ENCODE measurements around the gene PLP1. TPM values are rescaled to one million over a fixed set of nuclear protein-coding genes. Genes with fewer than 3 reads are reported as not detected.

The PLP1 gene
- total RNA-seq, 5 donors from 2014 or later (not counting 1 experiment from before 2014, with no cell fraction given): not detected

- Histone ChIP-seq H3K27ac (ENCODE audit: low read length) (no peak overlapping the region), H3K4me3 (ENCODE audit: control insufficient read depth in 1 of 2, extremely low read depth in 1 of 2, low read length in 1 of 2) (no peak overlapping the region), H3K4me1 (ENCODE audit: control insufficient read depth in 1 of 2, extremely low read depth in 1 of 2, insufficient read depth in 2 of 2, low read length in 2 of 2) (no peaks in the 10 kb centered on the region), H3K27me3 (replicated peaks in 1 of 2; ENCODE audit: control insufficient read depth in 2 of 2, extremely low read depth in 1 of 2, insufficient read depth in 2 of 2, low read length in 1 of 2) (no peaks in the 10 kb centered on the region), H3K36me3 (ENCODE audit: control insufficient read depth in 2 of 2, extremely low read depth in 1 of 2, insufficient read depth in 1 of 2, low read length in 1 of 2) (no peaks in the 10 kb centered on the region), H3K9me3 (no peaks in the 10 kb centered on the region)
- WGBS (ENCODE audit: insufficient coverage): 83% methylated on average over 1 of the region's 4 CpGs
- ChIA-PET CTCF (interaction anchor here (0.6 kb wide), 2 partner anchors 15 to 62 kb away, joined by 3 to 4 read pairs; no protein-coding TSS in a partner anchor), POLR2A (no interaction called here)
- H3K9me3 Mint-ChIP-seq: no peaks in the 10 kb centered on the region
- ATAC-seq (replicated peaks in 1 of 4) (no peak), DNase-seq (no peak)
- peaks cover 3 to 30% of the 10 kb centered on the region in 2 donors for H3K27me3 Mint-ChIP-seq
- H3K4me3 Mint-ChIP-seq: no peak overlapping the region
- no peaks in the 10 kb centered on the region for H3K36me3 Mint-ChIP-seq
- H3K27ac Mint-ChIP-seq: no peak overlapping the region
- peaks cover 0 to 5% (median 0%) of the 10 kb centered on the region in 3 donors for H3K4me1 Mint-ChIP-seq
Observed at GRCh38 chrX:103734125-103734760, 42.4 kb upstream of the PLP1 start.

GRCh38 chrX:103737696-103738095 is 38.9 kb upstream of the PLP1 start:
- Histone ChIP-seq H3K36me3 (ENCODE audit: control insufficient read depth in 2 of 2, extremely low read depth in 1 of 2, insufficient read depth in 1 of 2, low read length in 1 of 2) (no peaks in the 10 kb centered on the region), H3K27me3 (replicated peaks in 1 of 2; ENCODE audit: control insufficient read depth in 2 of 2, extremely low read depth in 1 of 2, insufficient read depth in 2 of 2, low read length in 1 of 2) (no peaks in the 10 kb centered on the region), H3K9me3 (no peaks in the 10 kb centered on the region), H3K4me1 (ENCODE audit: control insufficient read depth in 1 of 2, extremely low read depth in 1 of 2, insufficient read depth in 2 of 2, low read length in 2 of 2) (no peaks in the 10 kb centered on the region), H3K4me3 (ENCODE audit: control insufficient read depth in 1 of 2, extremely low read depth in 1 of 2, low read length in 1 of 2) (no peak overlapping the region), H3K27ac (ENCODE audit: low read length) (no peak overlapping the region)
- ATAC-seq (replicated peaks in 1 of 4) (no peak), DNase-seq (no peak)
- Mint-ChIP-seq H3K27me3 (peaks cover 3 to 8% of the 10 kb centered on the region in 2 donors), H3K36me3 (no peaks in the 10 kb centered on the region), H3K9me3 (no peaks in the 10 kb centered on the region), H3K4me3 (no peak overlapping the region), H3K27ac (no peak overlapping the region), H3K4me1 (no peaks in the 10 kb centered on the region)
- ChIA-PET POLR2A (no interaction called here), CTCF (no interaction called here)

GRCh38 chrX:103739421-103739820 is 37.2 kb upstream of the PLP1 start:
- Mint-ChIP-seq H3K27ac (no peak overlapping the region), H3K27me3 (peaks cover 0 to 3% of the 10 kb centered on the region in 2 donors), H3K4me1 (no peaks in the 10 kb centered on the region), H3K9me3 (no peaks in the 10 kb centered on the region), H3K36me3 (no peaks in the 10 kb centered on the region), H3K4me3 (no peak overlapping the region)
- ChIA-PET CTCF (no interaction called here), POLR2A (interaction anchor here in 1 of 2 donors (0.5 kb wide), 1 partner anchor 275 kb away, joined by 3 read pairs; no protein-coding TSS in a partner anchor)
- Histone ChIP-seq H3K36me3 (ENCODE audit: control insufficient read depth in 2 of 2, extremely low read depth in 1 of 2, insufficient read depth in 1 of 2, low read length in 1 of 2) (no peaks in the 10 kb centered on the region), H3K9me3 (no peaks in the 10 kb centered on the region), H3K4me3 (ENCODE audit: control insufficient read depth in 1 of 2, extremely low read depth in 1 of 2, low read length in 1 of 2) (no peak overlapping the region), H3K27ac (ENCODE audit: low read length) (no peak overlapping the region), H3K4me1 (ENCODE audit: control insufficient read depth in 1 of 2, extremely low read depth in 1 of 2, insufficient read depth in 2 of 2, low read length in 2 of 2) (no peaks in the 10 kb centered on the region), H3K27me3 (replicated peaks in 1 of 2; ENCODE audit: control insufficient read depth in 2 of 2, extremely low read depth in 1 of 2, insufficient read depth in 2 of 2, low read length in 1 of 2) (no peaks in the 10 kb centered on the region)
- no CpG with 5 or more reads among the region's 1 CpG for WGBS (ENCODE audit: insufficient coverage)
- ATAC-seq (replicated peaks in 1 of 4): no peak
- no peak for DNase-seq

- peaks cover 0 to 8% of the 10 kb centered on the region in 2 donors for H3K27me3 Mint-ChIP-seq
- H3K4me3 Mint-ChIP-seq: no peak overlapping the region
- no peak overlapping the region for H3K4me3 ChIP-seq (ENCODE audit: control insufficient read depth in 1 of 2, extremely low read depth in 1 of 2, low read length in 1 of 2)
- no peaks in the 10 kb centered on the region for H3K9me3 ChIP-seq
- H3K9me3 Mint-ChIP-seq: no peaks in the 10 kb centered on the region
- CTCF ChIA-PET: no interaction called here
- H3K36me3 ChIP-seq (ENCODE audit: control insufficient read depth in 2 of 2, extremely low read depth in 1 of 2, insufficient read depth in 1 of 2, low read length in 1 of 2): no peaks in the 10 kb centered on the region
- no peaks in the 10 kb centered on the region for H3K4me1 ChIP-seq (ENCODE audit: control insufficient read depth in 1 of 2, extremely low read depth in 1 of 2, insufficient read depth in 2 of 2, low read length in 2 of 2)
- no peaks in the 10 kb centered on the region for H3K27me3 ChIP-seq (replicated peaks in 1 of 2; ENCODE audit: control insufficient read depth in 2 of 2, extremely low read depth in 1 of 2, insufficient read depth in 2 of 2, low read length in 1 of 2)
- H3K4me1 Mint-ChIP-seq: no peaks in the 10 kb centered on the region
- no peak overlapping the region for H3K27ac Mint-ChIP-seq
- DNase-seq: no peak
- POLR2A ChIA-PET: no interaction called here
- no peaks in the 10 kb centered on the region for H3K36me3 Mint-ChIP-seq
- no peak overlapping the region for H3K27ac ChIP-seq (ENCODE audit: low read length)
- no CpG with 5 or more reads among the region's 1 CpG for WGBS (ENCODE audit: insufficient coverage)
- ATAC-seq (replicated peaks in 1 of 4): no peak
Observed at GRCh38 chrX:103741879-103742278, 34.8 kb upstream of the PLP1 start.

- ChIA-PET CTCF (no interaction called here), POLR2A (no interaction called here)
- Histone ChIP-seq H3K4me3 (ENCODE audit: control insufficient read depth in 1 of 2, extremely low read depth in 1 of 2, low read length in 1 of 2) (no peak overlapping the region), H3K9me3 (no peaks in the 10 kb centered on the region), H3K27ac (ENCODE audit: low read length) (no peak overlapping the region), H3K27me3 (replicated peaks in 1 of 2; ENCODE audit: control insufficient read depth in 2 of 2, extremely low read depth in 1 of 2, insufficient read depth in 2 of 2, low read length in 1 of 2) (no peaks in the 10 kb centered on the region), H3K4me1 (ENCODE audit: control insufficient read depth in 1 of 2, extremely low read depth in 1 of 2, insufficient read depth in 2 of 2, low read length in 2 of 2) (no peaks in the 10 kb centered on the region), H3K36me3 (ENCODE audit: control insufficient read depth in 2 of 2, extremely low read depth in 1 of 2, insufficient read depth in 1 of 2, low read length in 1 of 2) (no peaks in the 10 kb centered on the region)
- Mint-ChIP-seq H3K36me3 (no peaks in the 10 kb centered on the region), H3K9me3 (no peaks in the 10 kb centered on the region), H3K27ac (no peak overlapping the region), H3K27me3 (peaks cover 0 to 8% of the 10 kb centered on the region in 2 donors), H3K4me3 (no peak overlapping the region), H3K4me1 (no peaks in the 10 kb centered on the region)
- DNase-seq (no peak), ATAC-seq (replicated peaks in 1 of 4) (no peak)
- 100% methylated on average over 1 of the region's 6 CpGs for WGBS (ENCODE audit: insufficient coverage)
Observed at GRCh38 chrX:103742339-103742738, 34.3 kb upstream of the PLP1 start.

- no CpG with 5 or more reads among the region's 2 CpGs for WGBS (ENCODE audit: insufficient coverage)
Observed at GRCh38 chrX:103747163-103747562, 29.5 kb upstream of the PLP1 start.

More at GRCh38 chrX:103747163-103747562, 29.5 kb upstream of the PLP1 start:
- H3K4me1 ChIP-seq (ENCODE audit: control insufficient read depth in 1 of 2, extremely low read depth in 1 of 2, insufficient read depth in 2 of 2, low read length in 2 of 2): no peaks in the 10 kb centered on the region
- no peaks in the 10 kb centered on the region for H3K9me3 ChIP-seq
- no peak overlapping the region for H3K4me3 ChIP-seq (ENCODE audit: control insufficient read depth in 1 of 2, extremely low read depth in 1 of 2, low read length in 1 of 2)
- ATAC-seq (replicated peaks in 1 of 4) (no peak), DNase-seq (no peak)
- Mint-ChIP-seq H3K27ac (no peak overlapping the region), H3K4me1 (no peaks in the 10 kb centered on the region), H3K27me3 (peaks cover 0 to 15% of the 10 kb centered on the region in 2 donors), H3K9me3 (no peaks in the 10 kb centered on the region), H3K36me3 (no peaks in the 10 kb centered on the region), H3K4me3 (no peak overlapping the region)
- H3K27ac ChIP-seq (ENCODE audit: low read length): no peak overlapping the region
- POLR2A ChIA-PET: no interaction called here
- H3K36me3 ChIP-seq (ENCODE audit: control insufficient read depth in 2 of 2, extremely low read depth in 1 of 2, insufficient read depth in 1 of 2, low read length in 1 of 2): no peaks in the 10 kb centered on the region
- CTCF ChIA-PET: interaction anchor here in 1 of 2 donors (0.7 kb wide), 1 partner anchor 51 kb away, joined by 3 read pairs; no protein-coding TSS in a partner anchor
- no peaks in the 10 kb centered on the region for H3K27me3 ChIP-seq (replicated peaks in 1 of 2; ENCODE audit: control insufficient read depth in 2 of 2, extremely low read depth in 1 of 2, insufficient read depth in 2 of 2, low read length in 1 of 2)
